GM12874 (cell line): Measurements from ENCODE around the gene RMC1.

ENCODE experiments used
- CTCF ChIP-seq: IDR thresholded peaks from 2 replicates; pipeline ENCODE4 v1.5.1; 2011; ENCODE audit warnings: low read depth, mild to moderate bottlenecking, control low read depth, low read length, moderate library complexity; ENCODE audit not compliant: insufficient read depth

Gene RMC1

DNA sequence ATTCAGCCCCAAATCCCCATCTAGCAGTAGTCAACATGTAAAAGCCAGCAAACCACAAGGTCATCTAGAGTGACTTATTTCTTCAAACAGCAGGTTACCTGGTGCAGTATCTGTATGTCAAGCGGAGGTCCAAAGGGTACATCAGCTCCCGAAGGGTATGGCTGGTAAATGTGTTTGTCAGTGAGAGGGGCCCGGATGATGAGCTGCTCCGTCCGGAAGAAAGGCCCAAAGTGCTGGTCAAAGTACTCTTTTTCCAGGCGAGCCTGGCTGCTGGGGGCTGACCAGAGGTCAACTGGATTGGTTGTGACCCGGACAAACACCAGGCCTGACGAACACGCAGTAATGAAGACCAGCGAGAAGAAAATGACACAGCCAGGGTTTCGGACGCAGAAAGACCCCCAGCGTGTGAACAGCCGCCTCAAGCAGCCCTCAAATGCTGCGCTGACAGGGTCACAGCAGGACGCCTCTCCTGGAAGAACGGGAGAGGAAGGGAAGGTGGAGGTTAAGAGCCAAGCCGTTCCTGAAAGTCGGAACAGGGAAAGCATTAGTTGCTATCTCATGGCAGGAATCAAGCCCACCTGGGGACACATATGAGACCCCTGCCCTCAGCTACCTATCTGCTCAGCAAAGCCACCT, 53.0 kb downstream of the RMC1 start:
- no peak for TF ChIP-seq CTCF

GRCh38 chr18:23560186-23560585, 56.9 kb downstream of the RMC1 start:
- no peak for TF ChIP-seq CTCF

GRCh38 chr18:23563377-23564043, 60.2 kb downstream of the RMC1 start:
- no peak for TF ChIP-seq CTCF

GRCh38 chr18:23565916-23566547, 62.7 kb downstream of the RMC1 start:
- no peak for TF ChIP-seq CTCF

- TF ChIP-seq CTCF, result no peak
Measured at GRCh38 chr18:23567671-23568070, 64.4 kb downstream of the RMC1 start.

GRCh38 chr18:23568281-23569138, 65.2 kb downstream of the RMC1 start:
- TF ChIP-seq CTCF, result no peak
